Neural progenitor cell (in vitro differentiated cells): ENCODE results near the gene CNOT9.

Source experiments
- CTCF ChIP-seq: fragments of 200-600 bp; sonication (generic); IDR thresholded peaks from 2 replicates; pipeline ENCODE4 v1.5.1; 2017; ENCODE audit warnings: antibody characterized with exemption, mild to moderate bottlenecking
- EZH2 ChIP-seq: fragments of 200-600 bp; sonication (generic); IDR thresholded peaks from 2 replicates; pipeline ENCODE4 v1.6.1; 2017; ENCODE audit warnings: antibody characterized with exemption, mild to moderate bottlenecking, moderate library complexity
- EZH2phosphoT487 ChIP-seq: fragments of 200-600 bp; sonication (generic); IDR thresholded peaks from 2 replicates; pipeline ENCODE4 v1.6.1; 2017; ENCODE audit warnings: antibody characterized with exemption

- TF ChIP-seq CTCF (no peak), EZH2 (no peak), EZH2phosphoT487 (no peak)
Observed at GRCh38 chr2:218605432-218605831, 36.8 kb downstream of the CNOT9 start.
